SKM-1 treated with dmso at 0.1 percent for 144 hours (cell line): ENCODE data around the gene TNFRSF25.

Experiments
- DNase-seq: peaks from one replicate; lab custom pipeline; 2025; ENCODE audit not compliant: unreplicated experiment; lab: John Stamatoyannopoulos, UW

The TNFRSF25 gene

DNA sequence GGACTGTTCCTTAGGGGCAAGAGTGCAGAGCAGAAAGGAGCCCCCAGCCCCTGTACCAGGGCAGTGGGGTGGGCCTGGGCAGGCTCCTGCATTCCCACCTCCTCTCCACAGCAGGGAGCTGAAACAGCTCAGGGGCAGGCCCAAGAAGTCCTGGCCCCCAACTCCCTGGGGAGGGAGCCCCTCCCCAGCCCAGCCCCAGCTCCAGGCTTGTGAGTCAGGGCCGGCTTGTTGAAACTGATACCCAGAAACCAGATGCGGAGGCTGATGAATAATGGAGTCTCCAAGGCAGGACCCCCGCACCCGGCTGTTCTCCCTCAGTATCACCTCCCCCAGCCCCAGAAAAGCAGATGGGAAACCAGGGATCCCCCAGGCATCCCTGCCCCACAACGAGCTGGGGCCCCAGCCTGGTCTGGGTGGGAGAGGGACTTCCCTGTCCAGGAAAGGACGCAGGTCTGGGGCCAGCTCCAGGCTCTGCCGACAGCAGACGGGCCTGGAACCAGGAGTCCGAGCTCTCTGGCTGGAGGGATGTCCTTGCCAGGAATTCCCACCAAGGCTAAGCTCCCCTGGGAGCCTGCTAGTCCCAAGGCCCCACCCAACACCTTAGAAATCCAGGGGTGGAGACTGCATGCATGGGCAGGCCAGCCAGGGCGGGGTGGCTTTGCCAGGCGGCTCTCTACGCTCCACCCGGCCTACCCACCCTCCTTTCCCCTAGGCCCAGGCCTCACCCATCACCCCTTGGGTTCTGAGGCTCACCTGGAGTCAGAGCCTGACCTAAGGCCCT lies 22.8 kb upstream of the TNFRSF25 start:
- DNase-seq: no peak

DNA sequence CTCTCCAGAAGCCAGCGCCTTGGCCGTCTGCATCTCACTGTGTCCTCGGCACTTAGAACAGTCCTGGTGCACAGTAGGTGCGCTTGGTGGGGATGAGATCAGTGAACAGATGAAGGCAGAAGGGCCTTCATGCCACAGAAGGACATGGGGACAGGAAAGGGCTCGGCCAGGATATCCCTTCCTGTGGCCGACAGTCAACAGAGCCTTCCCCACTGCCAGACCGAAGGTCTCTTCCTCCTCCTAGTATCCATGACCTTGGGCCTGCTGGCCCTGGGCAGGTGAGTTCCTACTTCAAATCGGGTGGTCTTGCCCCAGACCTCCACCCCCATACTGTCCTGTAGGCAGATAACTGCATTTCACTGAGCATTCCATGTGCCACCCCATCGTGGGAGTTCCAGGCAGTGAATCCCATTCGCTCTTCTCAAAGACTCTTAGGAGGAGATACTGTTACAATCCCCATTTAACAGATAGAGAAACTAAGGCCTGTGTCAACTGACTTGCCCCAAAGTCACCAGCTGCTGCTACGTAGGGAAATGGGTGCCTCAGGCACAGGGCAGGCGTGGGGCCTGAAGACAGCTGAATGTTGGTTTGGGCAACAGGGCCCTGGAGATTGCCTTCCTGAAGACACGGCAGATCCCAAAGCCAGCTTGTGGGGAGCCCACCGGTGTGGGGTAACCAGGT lies 22.0 kb upstream of the TNFRSF25 start:
- no peak for DNase-seq

- DNase-seq: peak; percentile 66
These were observed 20.5 kb upstream of the TNFRSF25 start for GRCh38 chr1:6486433-6487011.

DNA sequence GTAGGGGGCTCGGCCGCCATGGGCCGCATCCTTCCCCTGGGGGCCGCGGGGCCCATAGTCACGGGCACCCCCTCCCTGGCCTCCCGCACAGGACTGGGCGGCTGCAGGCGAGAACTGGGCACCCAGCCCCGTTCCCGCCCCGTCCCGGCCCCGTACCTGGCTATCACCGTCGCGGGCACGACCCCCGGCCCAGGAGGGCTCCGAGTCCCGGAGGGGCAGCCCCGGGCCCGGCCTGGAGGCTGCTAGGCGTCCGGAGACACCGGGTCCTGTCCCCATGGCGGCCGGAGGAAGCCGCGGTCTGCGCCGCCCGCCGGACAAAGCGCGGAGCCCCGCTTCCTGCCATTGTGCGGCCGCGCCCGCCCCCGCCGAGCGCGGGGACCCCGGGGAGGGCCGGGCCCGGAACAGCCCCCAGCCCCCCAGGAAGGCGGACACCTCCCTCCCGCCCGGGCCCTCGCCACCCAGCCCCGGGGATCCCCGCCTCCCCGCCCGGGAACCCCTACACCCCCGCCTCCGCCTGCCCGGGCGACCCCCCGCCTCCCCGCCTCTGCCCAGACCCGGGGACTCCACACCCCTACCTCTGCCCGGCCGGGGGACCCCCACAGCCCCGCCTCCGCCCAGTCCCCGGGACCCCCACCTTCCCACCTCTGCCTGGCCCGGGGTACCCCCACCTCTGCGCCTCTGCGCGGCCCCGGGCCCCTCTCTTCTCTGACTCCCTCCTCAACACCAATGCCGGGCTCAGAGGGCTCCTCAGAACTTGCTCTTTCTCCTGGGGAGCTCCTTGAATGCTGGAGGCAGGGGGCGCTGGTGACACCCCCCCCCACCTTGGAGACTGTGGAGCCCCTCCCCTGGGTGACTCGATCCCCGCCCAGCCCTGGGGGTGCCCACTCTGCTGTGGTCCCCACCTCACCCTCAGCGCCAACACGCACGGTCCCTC lies 19.5 kb upstream of the TNFRSF25 start:
- no peak for DNase-seq

- DNase-seq: no peak
These were observed 18.8 kb upstream of the TNFRSF25 start for GRCh38 chr1:6484826-6485167.

- DNase-seq: no peak
These were observed 17.8 kb upstream of the TNFRSF25 start for GRCh38 chr1:6483761-6484117.

- no peak for DNase-seq
These were observed 17.2 kb upstream of the TNFRSF25 start for GRCh38 chr1:6483017-6483760.

- DNase-seq: no peak
These were observed 15.8 kb upstream of the TNFRSF25 start for GRCh38 chr1:6481820-6482219.

DNA sequence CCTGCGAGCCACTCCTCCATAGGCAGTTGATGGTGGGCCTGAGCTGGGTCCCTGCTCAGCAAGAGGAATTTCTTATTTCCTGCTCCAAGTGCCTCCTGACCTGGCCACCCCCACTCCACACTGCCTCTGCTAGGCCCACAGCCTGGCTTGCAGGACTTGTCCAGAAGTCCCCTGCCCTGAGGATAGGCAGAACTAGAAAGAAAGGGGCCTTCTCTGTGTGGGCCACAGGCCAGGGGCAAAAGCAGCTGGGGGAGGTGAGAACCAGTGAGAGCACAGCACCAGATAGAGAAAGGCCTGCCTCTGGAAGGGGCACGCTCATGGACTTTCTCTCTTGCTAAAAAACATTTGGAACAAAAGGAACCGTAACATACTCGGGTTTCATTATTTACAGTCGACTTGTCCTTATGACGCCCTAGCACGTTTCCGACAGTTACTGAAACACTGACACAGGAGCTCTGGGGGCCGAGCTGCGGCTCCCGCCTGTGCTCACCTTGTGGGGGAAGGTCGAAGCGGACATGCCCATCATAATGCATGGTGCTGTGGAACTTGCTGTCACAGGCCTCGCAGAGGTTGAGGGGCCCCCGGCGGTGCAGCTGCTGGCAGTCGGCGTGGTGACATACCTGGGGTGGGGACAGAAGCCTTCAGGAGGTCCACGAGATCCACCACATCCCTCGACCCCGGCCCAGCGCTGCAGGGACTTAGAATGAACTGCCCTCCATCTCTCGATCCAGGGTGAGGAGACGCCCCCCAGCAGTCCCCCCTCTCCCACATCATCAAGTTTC lies 11.3 kb upstream of the TNFRSF25 start:
- no peak for DNase-seq

GRCh38 chr1:6476483-6476882 lies 10.5 kb upstream of the TNFRSF25 start:
- no peak for DNase-seq

DNA sequence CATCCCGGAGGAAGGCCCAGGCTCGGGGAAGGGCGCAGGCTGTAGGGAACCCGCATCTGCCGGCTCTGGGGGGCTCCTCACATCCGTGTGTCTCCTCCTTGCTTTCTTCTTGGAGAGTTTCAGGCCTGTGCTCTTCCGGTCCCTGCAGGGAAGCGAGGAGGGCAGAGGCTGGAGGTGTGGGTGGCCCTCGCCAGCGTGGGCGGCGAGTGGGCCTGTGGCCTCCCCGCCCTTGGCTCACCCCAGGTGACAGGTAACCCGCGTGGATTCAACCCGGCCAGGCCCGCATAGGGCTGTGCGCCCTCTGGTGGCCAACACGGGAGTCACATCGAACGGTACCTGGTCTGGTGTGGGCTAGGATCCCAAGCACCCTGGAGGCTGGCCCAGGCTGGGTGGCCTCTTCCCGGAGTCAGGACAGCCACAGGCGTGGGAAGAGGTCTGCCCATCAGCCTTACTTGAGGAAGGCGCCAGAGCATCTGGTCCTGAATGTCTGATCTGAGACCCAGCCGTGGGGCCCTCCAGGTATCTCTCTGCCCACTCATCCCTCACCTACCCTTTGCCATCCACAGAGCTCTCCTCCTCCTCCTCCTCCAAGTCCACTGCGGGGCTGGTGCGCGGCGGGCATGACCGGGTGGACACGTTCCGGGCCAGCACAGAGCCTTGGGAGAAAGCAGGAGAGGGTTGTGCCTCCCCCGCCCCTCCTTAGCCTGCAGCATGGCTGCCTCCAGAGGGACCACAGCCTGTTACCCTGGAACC lies 9.6 kb upstream of the TNFRSF25 start:
- DNase-seq: no peak

DNA sequence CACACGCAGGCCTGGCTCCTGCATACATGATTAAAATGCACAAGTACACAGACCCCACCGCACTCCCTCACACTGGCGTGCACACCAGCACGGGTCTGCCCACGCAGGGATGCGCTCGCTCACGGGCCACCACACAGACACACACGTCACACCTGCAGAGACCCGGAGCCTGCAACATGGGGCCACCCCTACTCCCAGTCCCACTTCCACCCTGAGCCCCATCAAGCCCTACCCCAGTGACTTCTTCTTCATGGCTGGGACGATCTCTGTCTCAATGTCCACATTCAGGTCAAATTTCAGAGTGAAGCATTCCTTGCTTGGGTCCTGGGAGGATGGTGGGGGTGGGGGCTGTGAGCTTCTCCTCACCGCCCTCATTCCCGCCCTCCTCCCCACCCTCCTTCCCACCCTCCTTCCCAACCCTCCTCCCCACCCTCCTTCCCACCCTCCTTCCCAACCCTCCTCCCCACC lies 8.9 kb upstream of the TNFRSF25 start:
- no peak for DNase-seq

GRCh38 chr1:6473974-6474814 lies 8.2 kb upstream of the TNFRSF25 start:
- no peak for DNase-seq

DNA sequence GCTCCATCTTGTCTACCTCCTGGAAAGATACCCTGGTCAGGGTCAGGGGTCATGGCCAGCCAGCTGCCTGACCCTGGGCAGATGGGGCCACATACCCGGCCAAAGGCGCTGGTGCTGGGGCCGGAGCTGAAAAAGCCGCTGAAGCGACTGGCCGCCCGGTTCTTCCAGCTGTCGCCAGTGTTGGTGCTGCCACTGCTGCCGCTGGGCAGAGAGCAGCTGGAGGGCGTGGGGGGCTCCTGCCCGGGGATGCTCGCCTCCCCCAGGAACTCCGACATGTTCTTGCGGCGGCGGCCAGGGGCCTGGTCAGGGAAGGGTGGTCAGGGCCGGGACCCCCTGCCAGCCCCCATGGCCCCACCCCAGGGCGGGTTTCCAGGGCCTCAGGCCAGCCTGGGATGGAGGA lies 7.2 kb upstream of the TNFRSF25 start:
- DNase-seq: no peak

DNA sequence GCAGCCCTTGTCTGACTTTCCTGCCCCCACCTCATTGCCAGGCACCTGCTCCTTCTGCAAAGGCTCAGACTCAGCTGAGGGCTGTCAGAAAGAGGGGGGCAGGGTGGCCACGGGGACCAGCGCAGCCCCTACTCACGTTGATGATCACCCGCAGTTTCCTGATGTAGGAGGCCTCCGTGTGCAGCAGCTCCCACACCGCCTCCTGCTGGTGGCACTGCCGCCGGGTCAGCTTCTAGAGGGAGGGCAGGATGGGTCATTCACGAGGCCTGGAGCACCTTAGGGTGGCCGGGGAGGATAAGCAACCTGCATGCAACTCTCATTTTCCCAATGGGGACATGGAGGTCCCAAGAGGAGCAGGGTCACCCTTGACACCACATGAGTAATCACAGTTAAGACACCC lies 6.4 kb upstream of the TNFRSF25 start:
- no peak for DNase-seq

GRCh38 chr1:6471970-6472368 lies 6.0 kb upstream of the TNFRSF25 start:
- DNase-seq: no peak

DNA sequence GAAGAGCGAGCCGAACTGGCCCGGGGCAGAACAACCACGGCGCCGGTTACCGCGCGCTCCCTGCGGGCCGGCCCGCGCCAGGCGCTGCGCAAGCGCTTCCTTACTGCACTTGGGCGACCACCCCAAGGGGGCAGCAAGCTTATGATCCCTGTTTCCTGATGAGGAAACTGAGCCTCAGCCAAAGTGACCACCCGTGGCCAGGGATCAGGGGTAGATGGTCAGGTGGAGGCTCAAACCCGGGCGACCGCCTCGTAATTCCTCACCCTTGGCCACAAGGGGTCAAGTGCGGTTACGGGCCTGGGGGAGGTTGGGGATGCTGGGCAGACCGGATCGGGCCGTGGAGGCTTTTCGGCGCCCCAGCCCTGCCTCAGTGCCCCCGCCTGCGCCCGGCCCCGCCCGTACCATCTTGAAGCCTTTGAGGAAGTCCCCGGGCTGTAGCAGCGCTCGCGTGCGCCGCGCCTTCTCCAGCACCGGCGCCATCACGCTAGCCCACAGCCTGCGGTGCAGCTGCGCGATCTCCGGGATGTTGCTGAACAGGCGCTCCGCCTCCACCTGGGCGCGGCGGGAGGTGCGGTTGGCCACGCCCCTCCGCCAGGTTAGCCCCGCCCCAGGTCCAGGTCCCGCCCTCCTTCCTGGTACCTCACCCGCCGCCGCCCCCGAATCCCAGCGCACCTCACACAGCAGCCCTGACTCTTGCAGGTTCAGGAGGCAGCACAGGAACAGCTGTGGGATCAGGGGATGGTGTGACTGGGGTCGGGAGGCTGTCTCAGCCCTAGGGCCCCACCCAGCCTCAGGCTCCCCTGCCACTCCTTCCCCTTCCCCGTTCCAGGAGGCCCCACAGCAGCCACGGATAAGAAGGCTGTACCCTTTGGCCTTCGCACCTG lies 5.4 kb upstream of the TNFRSF25 start:
- DNase-seq: no peak
